IMR-90 (cell line): ENCODE measurements around the gene FRAS1. TPM values are rescaled to one million over a fixed set of nuclear protein-coding genes. Genes with fewer than 3 reads are reported as not detected.

Experiments
- ATAC-seq: fragments of 200-7000 bp; cut with Tn5 transposase; 2 replicates; pipeline ENCODE4 v1.9.1; 2020; ENCODE audit warnings: low read depth, mild to moderate bottlenecking, moderate library complexity
- BruUV-seq: library from RNA; stranded (reverse); fragments of 400-500 nt; replicated peaks from 2 replicates; lab custom pipeline; 2021; lab: Mats Ljungman, UMichigan
- CTCF ChIA-PET: fragments of 300-600 bp; formaldehyde crosslinking; extraction: SDS; loops from one replicate; lab custom pipeline; 2021; ENCODE audit warnings: antibody characterized with exemption; lab: Yijun Ruan, JAX
- POLR2A ChIA-PET: fragments of 300-600 bp; sonication (Branson Sonifier 250); formaldehyde crosslinking; loops from one replicate; lab custom pipeline; 2022; ENCODE audit warnings: antibody characterized with exemption; ENCODE audit not compliant: unreplicated experiment; lab: Charles Lee
- DNase-seq: peaks from one replicate; pipeline ENCODE4 v3.0.0; 2013
- H2AFZ ChIP-seq: replicated peaks from 2 replicates; pipeline ENCODE3; 2013; ENCODE audit warnings: low read length, mild to moderate bottlenecking; ENCODE audit not compliant: poor library complexity
- H2AK5ac ChIP-seq: 2 replicates; pipeline ENCODE4 v1.6.1; 2013; ENCODE audit warnings: low read depth, low read length, inconsistent platforms
- H2AK9ac ChIP-seq: replicated peaks from 2 replicates; pipeline ENCODE3; 2013; ENCODE audit warnings: mild to moderate bottlenecking, low read depth, low read length, moderate library complexity; ENCODE audit not compliant: poor library complexity
- H2BK120ac ChIP-seq: 2 replicates; pipeline ENCODE4 v1.6.1; 2013; ENCODE audit warnings: low read depth, low read length, inconsistent platforms
- H2BK15ac ChIP-seq: 3 replicates; pipeline ENCODE4 v1.6.1; 2013; ENCODE audit warnings: low read depth, low read length, inconsistent platforms
- H2BK20ac ChIP-seq: 2 replicates; pipeline ENCODE4 v1.6.1; 2013; ENCODE audit warnings: low read depth, mild to moderate bottlenecking, inconsistent platforms, low read length, moderate library complexity
- H2BK5ac ChIP-seq: 2 replicates; pipeline ENCODE4 v1.6.1; 2013; ENCODE audit warnings: mild to moderate bottlenecking, low read depth, low read length, inconsistent platforms; ENCODE audit not compliant: poor library complexity, severe bottlenecking
- H3K14ac ChIP-seq: replicated peaks from 2 replicates; pipeline ENCODE4 v1.6.1; 2013; ENCODE audit warnings: low read depth, low read length, inconsistent platforms
- H3K18ac ChIP-seq: 2 replicates; pipeline ENCODE4 v1.6.1; 2013; ENCODE audit warnings: low read depth, low read length, control low read depth
- H3K23ac ChIP-seq: 2 replicates; pipeline ENCODE4 v1.6.1; 2013; ENCODE audit warnings: low read depth, low read length, inconsistent platforms
- H3K27ac ChIP-seq: 2 replicates; pipeline ENCODE4 v1.5.1; 2013; ENCODE audit warnings: mild to moderate bottlenecking, control low read depth, low read length; ENCODE audit not compliant: insufficient read depth
- H3K27me3 ChIP-seq: 2 replicates; pipeline ENCODE4 v1.6.1; 2013; ENCODE audit warnings: low read length; ENCODE audit not compliant: control insufficient read depth, insufficient read depth
- H3K36me3 ChIP-seq: 2 replicates; pipeline ENCODE4 v1.6.1; 2013; ENCODE audit warnings: low read length, mixed read lengths; ENCODE audit not compliant: control insufficient read depth, insufficient read depth
- H3K4ac ChIP-seq: 2 replicates; pipeline ENCODE4 v1.6.1; 2013; ENCODE audit warnings: low read depth, low read length, inconsistent platforms
- H3K4me1 ChIP-seq: 2 replicates; pipeline ENCODE4 v1.6.1; 2013; ENCODE audit warnings: low read length, mixed read lengths; ENCODE audit not compliant: control insufficient read depth, insufficient read depth
- H3K4me2 ChIP-seq: 2 replicates; pipeline ENCODE4 v1.6.1; 2013; ENCODE audit warnings: low read depth, mild to moderate bottlenecking, control low read depth, low read length, moderate library complexity
- H3K4me3 ChIP-seq: 2 replicates; pipeline ENCODE4 v1.5.1; 2013; ENCODE audit warnings: low read depth, mild to moderate bottlenecking, control low read depth, low read length, moderate library complexity; ENCODE audit not compliant: insufficient read depth
- H3K56ac ChIP-seq: 2 replicates; pipeline ENCODE4 v1.6.1; 2013; ENCODE audit warnings: low read length, inconsistent platforms; ENCODE audit not compliant: insufficient read depth; ENCODE audit errors: extremely low read depth
- H3K79me1 ChIP-seq, 2 experiments: 2 replicates each; pipeline ENCODE4 v1.6.1; 2013; ENCODE audit warnings: low read length in 2 of 2, inconsistent platforms in 1 of 2, low read depth in 1 of 2
- H3K9ac ChIP-seq: 2 replicates; pipeline ENCODE4 v1.6.1; 2013; ENCODE audit warnings: low read depth, low read length, control low read depth
- H3K9me1 ChIP-seq: 2 replicates; pipeline ENCODE4 v1.6.1; 2013; ENCODE audit warnings: low read length, inconsistent platforms; ENCODE audit not compliant: insufficient read depth
- H3K9me3 ChIP-seq: 2 replicates; pipeline ENCODE4 v1.6.1; 2013; ENCODE audit warnings: low read length; ENCODE audit not compliant: control insufficient read depth, insufficient read depth
- H4K20me1 ChIP-seq: 2 replicates; pipeline ENCODE4 v1.6.1; 2013; ENCODE audit warnings: low read length, inconsistent platforms; ENCODE audit not compliant: insufficient read depth
- H4K5ac ChIP-seq: 2 replicates; pipeline ENCODE4 v1.6.1; 2013; ENCODE audit warnings: mild to moderate bottlenecking, low read depth, low read length, control low read depth
- H4K8ac ChIP-seq, 2 experiments: 2 replicates each; pipeline ENCODE4 v1.6.1; 2013; ENCODE audit warnings: low read depth in 2 of 2, low read length in 2 of 2, control low read depth in 1 of 2, inconsistent platforms in 1 of 2
- H4K91ac ChIP-seq: 2 replicates; pipeline ENCODE4 v1.6.1; 2013; ENCODE audit warnings: low read depth, low read length, inconsistent platforms; ENCODE audit not compliant: insufficient read depth
- BHLHE40 ChIP-seq: fragments of 150-350 bp; IDR thresholded peaks from 2 replicates; pipeline ENCODE4 v1.6.1; 2016; ENCODE audit warnings: mild to moderate bottlenecking, low read depth, low read length
- CEBPB ChIP-seq: IDR thresholded peaks from 2 replicates; pipeline ENCODE4 v1.6.1; 2012; ENCODE audit warnings: low read depth, low read length, improper control_type of control experiment
- CHD1 ChIP-seq: IDR thresholded peaks from 2 replicates; pipeline ENCODE4 v1.6.1; 2012; ENCODE audit warnings: low read depth, low read length, improper control_type of control experiment
- FOS ChIP-seq: fragments of 150-350 bp; IDR thresholded peaks from 2 replicates; pipeline ENCODE4 v1.6.1; 2016; ENCODE audit warnings: low read depth, low read length
- MAFK ChIP-seq: IDR thresholded peaks from 2 replicates; pipeline ENCODE4 v1.6.1; 2012; ENCODE audit warnings: low read depth, low read length, improper control_type of control experiment
- MAZ ChIP-seq: IDR thresholded peaks from 2 replicates; pipeline ENCODE4 v1.6.1; 2012; ENCODE audit warnings: low read depth, mild to moderate bottlenecking, low read length, improper control_type of control experiment, moderate library complexity, borderline replicate concordance
- NFE2L2 ChIP-seq: fragments of 150-350 bp; IDR thresholded peaks from 2 replicates; pipeline ENCODE4 v1.6.1; 2016; ENCODE audit warnings: low read depth, mild to moderate bottlenecking, low read length
- RAD21 ChIP-seq: IDR thresholded peaks from 2 replicates; pipeline ENCODE4 v1.6.1; 2012; ENCODE audit warnings: low read length, improper control_type of control experiment
- RCOR1 ChIP-seq: IDR thresholded peaks from 2 replicates; pipeline ENCODE4 v1.6.1; 2012; ENCODE audit warnings: mild to moderate bottlenecking, low read length, improper control_type of control experiment; ENCODE audit not compliant: insufficient replicate concordance
- RFX5 ChIP-seq: IDR thresholded peaks from 2 replicates; pipeline ENCODE4 v1.8.0; 2012; ENCODE audit warnings: low read depth, mild to moderate bottlenecking, low read length, moderate library complexity
- SMC3 ChIP-seq: fragments of 150-350 bp; IDR thresholded peaks from 2 replicates; pipeline ENCODE4 v1.6.1; 2016; ENCODE audit warnings: low read depth, mild to moderate bottlenecking, antibody characterized with exemption, low read length, moderate library complexity
- WGBS, 2 experiments: methylation state at CpG; one replicate each; pipeline versions ENCODE4 v1.1.5 to v1.1.7; 2013; ENCODE audit warnings: missing lambda C conversion rate in 2 of 2; ENCODE audit not compliant: insufficient read length in 1 of 2; ENCODE audit errors: extremely low coverage in 2 of 2; 5-methylcytosine and 5-hydroxymethylcytosine counted together
- dilution Hi-C: fragments of 300-500 bp; cut with HindIII; formaldehyde crosslinking; loops from one replicate; pipeline ENCODE4 v1.14.3; 2018; ENCODE audit warnings: low sequenced_read_pairs; ENCODE audit not compliant: unreplicated experiment
- in situ Hi-C: fragments of 300-500 bp; cut with MboI; formaldehyde crosslinking; loops from 3 replicates; pipeline ENCODE4 v1.14.3; 2019; ENCODE audit warnings: low sequenced_read_pairs, inconsistent platforms, mixed read lengths
- intact Hi-C: fragments of 100-400 bp; cut with micrococcal nuclease; formaldehyde crosslinking; loops from 2 replicates; pipeline ENCODE4 v1.10.0; 2022
- polyA plus RNA-seq, 3 experiments: library from polyadenylated mRNA; depleted of rRNA; stranded (reverse); fragments of >200 nt; gene quantifications; 2 replicates each; pipeline ENCODE4 v1.2.3, GENCODE V29; 2012; ENCODE audit warnings: low replicate concordance in 1 of 3
- total RNA-seq: library from RNA; depleted of rRNA; stranded (reverse); fragments of >200 nt; gene quantifications from 2 replicates; pipeline ENCODE4 v1.2.3, GENCODE V29; 2012
- TF ChIP-seq, protein P1 (sequence below): conservative IDR thresholded peaks from 2 replicates; pipeline ENCODE4 v1.5.1; 2012; ENCODE audit warnings: mild to moderate bottlenecking, low read depth, low read length, improper control_type of control experiment
- TF ChIP-seq, protein P2 (sequence below): fragments of 150-350 bp; IDR thresholded peaks from 2 replicates; pipeline ENCODE4 v1.6.1; 2016; ENCODE audit warnings: low read depth, mild to moderate bottlenecking, low read length, moderate library complexity, borderline replicate concordance

The FRAS1 gene
- total and polyA plus RNA-seq, 2 of the 4 experiments (the other 2 are of a cell fraction): under 0.01 to 0.03 TPM

DNA sequence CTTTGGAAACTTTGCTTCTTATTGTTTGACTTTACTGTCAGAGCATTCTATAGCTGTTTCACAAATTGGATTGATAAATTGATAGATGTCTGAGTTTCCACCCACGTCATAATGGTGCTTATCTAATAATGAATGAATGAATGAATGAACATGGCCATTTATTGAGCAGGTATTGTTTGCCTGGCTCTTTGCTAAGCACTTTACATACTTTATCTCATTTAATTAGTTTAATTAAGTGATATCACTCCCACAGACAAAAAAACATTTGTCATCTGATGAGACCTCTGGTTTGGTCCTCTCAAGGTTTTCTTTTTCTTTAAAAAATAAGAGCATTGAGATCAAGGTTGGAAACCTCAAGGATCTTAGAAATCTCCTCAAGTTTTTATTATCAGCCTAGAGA lies 2.8 kb downstream of the FRAS1 start:
- H3K4ac ChIP-seq: no peak overlapping the region
- no peaks in the 10 kb centered on the region; the same call in 1 of the 2 replicates for H4K20me1 ChIP-seq
- H2AK9ac ChIP-seq: no peak overlapping the region
- no peak overlapping the region for H2BK5ac ChIP-seq
- no peak overlapping the region for H4K8ac ChIP-seq
- no peak overlapping the region for H4K91ac ChIP-seq
- in situ Hi-C loops: no loop called here
- POLR2A ChIA-PET: no interaction called here
- H3K56ac ChIP-seq: no peak overlapping the region
- H2AK5ac ChIP-seq: no peak overlapping the region
- peaks cover 2% of the 10 kb centered on the region; the same call in 1 of the 2 replicates for H3K4me1 ChIP-seq
- no TSS peak for BruUV-seq
- no peak overlapping the region for H3K4me3 ChIP-seq
- H2BK120ac ChIP-seq: no peak overlapping the region
- no peaks in the 10 kb centered on the region for H3K79me1 ChIP-seq
- TF ChIP-seq, protein P1, sequence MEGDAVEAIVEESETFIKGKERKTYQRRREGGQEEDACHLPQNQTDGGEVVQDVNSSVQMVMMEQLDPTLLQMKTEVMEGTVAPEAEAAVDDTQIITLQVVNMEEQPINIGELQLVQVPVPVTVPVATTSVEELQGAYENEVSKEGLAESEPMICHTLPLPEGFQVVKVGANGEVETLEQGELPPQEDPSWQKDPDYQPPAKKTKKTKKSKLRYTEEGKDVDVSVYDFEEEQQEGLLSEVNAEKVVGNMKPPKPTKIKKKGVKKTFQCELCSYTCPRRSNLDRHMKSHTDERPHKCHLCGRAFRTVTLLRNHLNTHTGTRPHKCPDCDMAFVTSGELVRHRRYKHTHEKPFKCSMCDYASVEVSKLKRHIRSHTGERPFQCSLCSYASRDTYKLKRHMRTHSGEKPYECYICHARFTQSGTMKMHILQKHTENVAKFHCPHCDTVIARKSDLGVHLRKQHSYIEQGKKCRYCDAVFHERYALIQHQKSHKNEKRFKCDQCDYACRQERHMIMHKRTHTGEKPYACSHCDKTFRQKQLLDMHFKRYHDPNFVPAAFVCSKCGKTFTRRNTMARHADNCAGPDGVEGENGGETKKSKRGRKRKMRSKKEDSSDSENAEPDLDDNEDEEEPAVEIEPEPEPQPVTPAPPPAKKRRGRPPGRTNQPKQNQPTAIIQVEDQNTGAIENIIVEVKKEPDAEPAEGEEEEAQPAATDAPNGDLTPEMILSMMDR: no peak
- TF ChIP-seq RFX5 (no peak), CHD1 (no peak), RCOR1 (no peak), FOS (no peak), RAD21 (no peak), CEBPB (no peak), MAFK (no peak), SMC3 (no peak), BHLHE40 (no peak), NFE2L2 (no peak), MAZ (no peak)
- TF ChIP-seq, protein P2, sequence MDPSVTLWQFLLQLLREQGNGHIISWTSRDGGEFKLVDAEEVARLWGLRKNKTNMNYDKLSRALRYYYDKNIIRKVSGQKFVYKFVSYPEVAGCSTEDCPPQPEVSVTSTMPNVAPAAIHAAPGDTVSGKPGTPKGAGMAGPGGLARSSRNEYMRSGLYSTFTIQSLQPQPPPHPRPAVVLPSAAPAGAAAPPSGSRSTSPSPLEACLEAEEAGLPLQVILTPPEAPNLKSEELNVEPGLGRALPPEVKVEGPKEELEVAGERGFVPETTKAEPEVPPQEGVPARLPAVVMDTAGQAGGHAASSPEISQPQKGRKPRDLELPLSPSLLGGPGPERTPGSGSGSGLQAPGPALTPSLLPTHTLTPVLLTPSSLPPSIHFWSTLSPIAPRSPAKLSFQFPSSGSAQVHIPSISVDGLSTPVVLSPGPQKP: no peak
- H3K27me3 ChIP-seq: peaks cover 44% of the 10 kb centered on the region
- H3K14ac ChIP-seq: no peak overlapping the region
- H3K9me3 ChIP-seq: no peaks in the 10 kb centered on the region
- no peaks in the 10 kb centered on the region for H3K9me1 ChIP-seq
- no peak for DNase-seq
- H3K18ac ChIP-seq: no peak overlapping the region
- ATAC-seq: no peak
- H4K5ac ChIP-seq: no peak overlapping the region
- no peak overlapping the region for H3K4me2 ChIP-seq
- H2BK20ac ChIP-seq: no peak overlapping the region
- H3K36me3 ChIP-seq: no peaks in the 10 kb centered on the region
- intact Hi-C loops: loop anchor here (5.0 kb wide), 2 partner anchors 452 to 802 kb away; no protein-coding TSS in a partner anchor
- no peak overlapping the region for H3K23ac ChIP-seq
- WGBS, 2 experiments: no CpG with 5 or more reads among the region's 1 CpG
- H3K9ac ChIP-seq: no peak overlapping the region
- no peak overlapping the region for H2BK15ac ChIP-seq
- dilution Hi-C loops: no loop called here
- H2AFZ ChIP-seq: no peak overlapping the region
- CTCF ChIA-PET: interaction anchor here (0.6 to 1.4 kb wide), 4 partner anchors 15 to 936 kb away, joined by 3 to 9 read pairs (median 4); no protein-coding TSS in a partner anchor
- no peak overlapping the region for H3K27ac ChIP-seq
